GM12873 (cell line): ENCODE data around the gene TPR.

Experiments used
- CTCF ChIP-seq: IDR thresholded peaks from 2 replicates; pipeline ENCODE4 v1.5.1; 2012; ENCODE audit warnings: low read depth, mild to moderate bottlenecking, moderate library complexity, low read length, control low read depth; ENCODE audit not compliant: insufficient read depth; ENCODE audit errors: missing control alignments

TPR gene

GRCh38 chr1:186323865-186324264 is 51.2 kb downstream of the TPR start:
- TF ChIP-seq CTCF = no peak

- no peak for TF ChIP-seq CTCF
Measured at GRCh38 chr1:186315570-186315969, 59.5 kb downstream of the TPR start.

- no peak for TF ChIP-seq CTCF
Measured at GRCh38 chr1:186311375-186312051, 63.5 kb downstream of the TPR start.

GRCh38 chr1:186310307-186310706 is 64.7 kb downstream of the TPR start:
- TF ChIP-seq CTCF = no peak

GRCh38 chr1:186308264-186309060 is 66.6 kb downstream of the TPR start:
- TF ChIP-seq CTCF = no peak

GRCh38 chr1:186307445-186307844 is 67.6 kb downstream of the TPR start:
- TF ChIP-seq CTCF = no peak

- no peak for TF ChIP-seq CTCF
Measured at GRCh38 chr1:186306533-186306932, 68.5 kb downstream of the TPR start.
